HL-60 (cell line): ENCODE data around the gene C1orf232.

Experiments used
- DNase-seq, 2 experiments: peaks; one replicate each; pipeline ENCODE4 v3.0.0-alpha.2; 2010 to 2020; ENCODE audit warnings: low read depth in 1 of 2, low spot score in 1 of 2
- H3K27ac ChIP-seq: fragments of 250-450 bp; sonication (Bioruptor Pico); replicated peaks from 2 replicates; pipeline ENCODE4 v1.5.1; 2020; ENCODE audit warnings: mild to moderate bottlenecking, moderate library complexity
- H3K27me3 ChIP-seq: fragments of 250-450 bp; sonication (Bioruptor Pico); 2 replicates; pipeline ENCODE4 v1.5.1; 2021; ENCODE audit warnings: mild to moderate bottlenecking, moderate library complexity; ENCODE audit not compliant: insufficient read depth, poor library complexity, severe bottlenecking
- H3K4me3 ChIP-seq: replicated peaks from 2 replicates; pipeline ENCODE4 v1.5.1; 2011; ENCODE audit warnings: mild to moderate bottlenecking, control low read depth, low read length; ENCODE audit not compliant: insufficient read depth
- CTCF ChIP-seq: IDR thresholded peaks from one replicate; pipeline ENCODE4 v1.5.1; 2011; ENCODE audit warnings: low read length, control low read depth, inconsistent platforms; ENCODE audit not compliant: insufficient read depth
- GABPA ChIP-seq: IDR thresholded peaks from 2 replicates; pipeline ENCODE4 v1.6.1; 2012; ENCODE audit warnings: low read depth
- POLR2AphosphoS5 ChIP-seq: IDR thresholded peaks from 2 replicates; pipeline ENCODE4 v1.6.1; 2012; ENCODE audit warnings: low read depth
- REST ChIP-seq: IDR thresholded peaks from 2 replicates; pipeline ENCODE4 v1.6.1; 2012; ENCODE audit warnings: low read depth; ENCODE audit not compliant: insufficient replicate concordance
- SPI1 ChIP-seq: IDR thresholded peaks from 2 replicates; pipeline ENCODE4 v1.6.1; 2012; ENCODE audit warnings: low read depth, mild to moderate bottlenecking, borderline replicate concordance

C1orf232 gene

GRCh38 chr1:26164861-26165842 lies 3.6 kb downstream of the C1orf232 start:
- Histone ChIP-seq H3K27me3 (peaks cover 3% of the 10 kb centered on the region), H3K27ac (no peak overlapping the region), H3K4me3 (no peak overlapping the region)
- DNase-seq: no peak
- TF ChIP-seq CTCF: no peak
- TF ChIP-seq GABPA: no peak
- no peak for TF ChIP-seq SPI1
- no peak for TF ChIP-seq REST
- no peak for TF ChIP-seq POLR2AphosphoS5

- Histone ChIP-seq H3K27ac (no peak overlapping the region), H3K27me3 (peaks cover 3% of the 10 kb centered on the region), H3K4me3 (peak overlapping the region; percentile 46)
- TF ChIP-seq GABPA: no peak
- no peak for TF ChIP-seq CTCF
- no peak for TF ChIP-seq SPI1
- TF ChIP-seq REST: no peak
- no peak for TF ChIP-seq POLR2AphosphoS5
- peak in 1 of 2 experiments; percentile 26 for DNase-seq
Observed at GRCh38 chr1:26164036-26164860, 4.5 kb downstream of the C1orf232 start.

- H3K4me3 ChIP-seq: peak overlapping the region; percentile 46
- H3K27ac ChIP-seq: no peak overlapping the region
- H3K27me3 ChIP-seq: peaks cover 3% of the 10 kb centered on the region
- no peak for DNase-seq
- no peak for TF ChIP-seq GABPA
- TF ChIP-seq SPI1: no peak
- TF ChIP-seq CTCF: no peak
- no peak for TF ChIP-seq REST
- TF ChIP-seq POLR2AphosphoS5: no peak
Observed at GRCh38 chr1:26163684-26164035, 5.1 kb downstream of the C1orf232 start.
